GM12892 (cell line): ENCODE measurements around the gene CNDP2.

Experiments used
- POLR2A ChIP-seq: IDR thresholded peaks from 2 replicates; pipeline ENCODE4 v1.6.1; 2011; ENCODE audit warnings: low read depth, low read length, control low read depth
- POLR2AphosphoS5 ChIP-seq: IDR thresholded peaks from 2 replicates; pipeline ENCODE4 v1.6.1; 2011; ENCODE audit warnings: low read depth, low read length, control low read depth

- TF ChIP-seq POLR2AphosphoS5, result no peak
- no peak for TF ChIP-seq POLR2A
These were observed 34.4 kb downstream of the CNDP2 start for GRCh38 chr18:74530584-74530862.
